GM23338 (cell line): ENCODE results near the gene APOA1. TPM values are rescaled to one million over a fixed set of nuclear protein-coding genes. Genes with fewer than 3 reads are reported as not detected.

Source experiments
- ATAC-seq: fragments of 200-7000 bp; cut with Tn5 transposase; 3 replicates; pipeline ENCODE4 v1.9.1; 2020
- DNase-seq: peaks from one replicate; pipeline ENCODE4 v3.0.0-alpha.2; 2015; ENCODE audit warnings: low spot score
- H2AFZ ChIP-seq: fragments of 200-600 bp; sonication (generic); 2 replicates; pipeline ENCODE4 v1.8.0; 2016; ENCODE audit warnings: antibody characterized with exemption, mild to moderate bottlenecking, moderate library complexity
- H3F3A ChIP-seq: fragments of 200-600 bp; sonication (generic); replicated peaks from 2 replicates; pipeline ENCODE4 v1.8.0; 2017; ENCODE audit warnings: antibody characterized with exemption, mixed run types, low read depth
- H3K27ac ChIP-seq: fragments of 200-600 bp; sonication (generic); 2 replicates; pipeline ENCODE4 v1.6.1; 2016; ENCODE audit warnings: low read depth
- H3K27me3 ChIP-seq: fragments of 200-600 bp; sonication (generic); 2 replicates; pipeline ENCODE4 v1.8.0; 2016; ENCODE audit warnings: mild to moderate bottlenecking, mixed run types, moderate library complexity; ENCODE audit not compliant: insufficient read depth
- H3K36me3 ChIP-seq: fragments of 200-600 bp; sonication (generic); 2 replicates; pipeline ENCODE4 v1.8.0; 2016; ENCODE audit warnings: mild to moderate bottlenecking; ENCODE audit not compliant: insufficient read depth
- H3K4me1 ChIP-seq: fragments of 200-600 bp; sonication (generic); 2 replicates; pipeline ENCODE4 v1.8.0; 2016; ENCODE audit warnings: mild to moderate bottlenecking, moderate library complexity; ENCODE audit not compliant: insufficient read depth
- H3K4me2 ChIP-seq: fragments of 200-600 bp; sonication (generic); 2 replicates; pipeline ENCODE4 v1.7.1; 2017; ENCODE audit warnings: mixed run types
- H3K4me3 ChIP-seq: fragments of 200-600 bp; sonication (generic); 2 replicates; pipeline ENCODE4 v1.6.1; 2016; ENCODE audit warnings: mixed run types
- H3K79me2 ChIP-seq: fragments of 200-600 bp; sonication (generic); replicated peaks from 2 replicates; pipeline ENCODE4 v1.8.0; 2017; ENCODE audit warnings: mild to moderate bottlenecking; ENCODE audit not compliant: insufficient read depth
- H3K9me2 ChIP-seq: fragments of 200-600 bp; sonication (generic); 2 replicates; pipeline ENCODE4 v1.8.0; 2017; ENCODE audit not compliant: insufficient read depth
- H4K20me1 ChIP-seq: fragments of 200-600 bp; sonication (generic); replicated peaks from 2 replicates; pipeline ENCODE4 v1.8.0; 2017; ENCODE audit warnings: mild to moderate bottlenecking; ENCODE audit not compliant: insufficient read depth
- H3K27ac Mint-ChIP-seq: 2 replicates; pipeline ENCODE4 v1.8.0; 2020; ENCODE audit warnings: inconsistent platforms, mild to moderate bottlenecking, moderate library complexity, mixed read lengths
- H3K27me3 Mint-ChIP-seq: 3 replicates; pipeline ENCODE4 v1.8.0; 2022; ENCODE audit warnings: low read depth, mild to moderate bottlenecking, moderate library complexity, mixed read lengths, inconsistent platforms; ENCODE audit not compliant: insufficient read depth, poor library complexity
- H3K36me3 Mint-ChIP-seq: 3 replicates; pipeline ENCODE4 v1.8.0; 2021; ENCODE audit warnings: low read depth, mild to moderate bottlenecking, inconsistent platforms, moderate library complexity, mixed read lengths
- H3K4me1 Mint-ChIP-seq: 3 replicates; pipeline ENCODE4 v1.8.0; 2020; ENCODE audit warnings: mild to moderate bottlenecking, inconsistent platforms, mixed read lengths
- H3K4me3 Mint-ChIP-seq: 3 replicates; pipeline ENCODE4 v1.8.0; 2021; ENCODE audit warnings: moderate library complexity, mild to moderate bottlenecking, inconsistent platforms, mixed read lengths
- H3K9me3 Mint-ChIP-seq: 3 replicates; pipeline ENCODE4 v1.8.0; 2020; ENCODE audit warnings: moderate library complexity, mild to moderate bottlenecking, inconsistent platforms, mixed read lengths
- CREB1 ChIP-seq: fragments of 250-450 bp; sonication (Bioruptor Pico); IDR thresholded peaks from 2 replicates; pipeline ENCODE4 v1.5.0; 2020; ENCODE audit warnings: low read depth, mild to moderate bottlenecking, moderate library complexity
- EZH2 ChIP-seq: fragments of 200-600 bp; sonication (generic); IDR thresholded peaks from one replicate; pipeline ENCODE4 v1.8.0; 2017; ENCODE audit warnings: antibody characterized with exemption, mild to moderate bottlenecking, low read depth; ENCODE audit not compliant: unreplicated experiment
- EZH2phosphoT487 ChIP-seq: fragments of 200-600 bp; sonication (generic); IDR thresholded peaks from one replicate; pipeline ENCODE4 v1.8.1; 2018; ENCODE audit warnings: antibody characterized with exemption; ENCODE audit not compliant: unreplicated experiment
- JUNB ChIP-seq: IDR thresholded peaks from one replicate; pipeline ENCODE4 v1.6.1; 2016; ENCODE audit warnings: antibody characterized with exemption; ENCODE audit not compliant: unreplicated experiment
- NANOG ChIP-seq: IDR thresholded peaks from 2 replicates; pipeline ENCODE4 v1.6.1; 2016; ENCODE audit warnings: antibody characterized with exemption, borderline replicate concordance
- STAT1 ChIP-seq: IDR thresholded peaks from one replicate; pipeline ENCODE4 v1.6.1; 2016; ENCODE audit warnings: antibody characterized with exemption; ENCODE audit not compliant: unreplicated experiment
- ZNF331 ChIP-seq: fragments of 250-450 bp; sonication (Bioruptor Pico); IDR thresholded peaks from 2 replicates; pipeline ENCODE4 v1.5.0; 2020; ENCODE audit warnings: low read depth, mild to moderate bottlenecking, moderate library complexity
- polyA plus RNA-seq: library from polyadenylated mRNA; unstranded; fragments of >200 nt; fragmentation: Nextera tagmentation; extraction: Ambion mirVana; gene quantifications from 2 replicates; pipeline ENCODE4 v1.2.1, GENCODE V29; 2016
- total RNA-seq: library from RNA; depleted of rRNA; stranded (reverse); fragments of >200 nt; shearing (Covaris generic); gene quantifications from 2 replicates; pipeline ENCODE4 v1.2.3, GENCODE V29; 2014
- TF ChIP-seq, protein P1 (sequence below): fragments of 250-450 bp; sonication (Bioruptor Pico); IDR thresholded peaks from 2 replicates; pipeline ENCODE4 v1.5.0; 2020; ENCODE audit warnings: mild to moderate bottlenecking, moderate library complexity

Gene APOA1
- total and polyA plus RNA-seq, 2 experiments from 2014 or later: 0.60 TPM; not detected in 1

DNA sequence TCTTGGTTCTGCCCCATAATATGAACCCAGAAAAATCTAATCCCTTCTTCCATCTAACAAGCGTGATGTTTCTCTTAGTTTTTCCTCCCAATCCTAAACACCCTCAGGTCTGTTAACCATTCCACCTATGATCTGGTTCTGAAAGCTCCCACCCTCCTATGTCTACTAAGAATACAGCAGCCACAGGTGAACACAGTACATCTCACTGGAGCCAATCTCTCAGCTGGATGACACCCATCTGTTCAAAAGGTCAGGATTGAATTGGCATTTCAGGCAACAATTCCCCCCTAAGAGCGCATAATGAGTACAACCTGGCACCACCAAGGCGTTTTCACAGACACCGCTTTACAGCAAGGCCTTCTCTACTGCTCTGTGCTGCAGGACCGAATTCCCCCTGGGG lies 19.0 kb upstream of the APOA1 start:
- no peak overlapping the region for H2AFZ ChIP-seq
- ATAC-seq: no peak
- H3K27ac Mint-ChIP-seq: no peak overlapping the region
- no peaks in the 10 kb centered on the region for H3K4me1 Mint-ChIP-seq
- H3K27ac ChIP-seq: no peak overlapping the region
- H3K36me3 ChIP-seq: peaks cover 12% of the 10 kb centered on the region; the same call in 1 of the 2 replicates
- no peaks in the 10 kb centered on the region for H3K4me1 ChIP-seq
- TF ChIP-seq EZH2 (no peak), ZNF331 (CRISPR knock-in tag) (no peak), EZH2phosphoT487 (no peak), CREB1 (CRISPR knock-in tag) (no peak), JUNB (no peak), NANOG (no peak)
- TF ChIP-seq, protein P1, sequence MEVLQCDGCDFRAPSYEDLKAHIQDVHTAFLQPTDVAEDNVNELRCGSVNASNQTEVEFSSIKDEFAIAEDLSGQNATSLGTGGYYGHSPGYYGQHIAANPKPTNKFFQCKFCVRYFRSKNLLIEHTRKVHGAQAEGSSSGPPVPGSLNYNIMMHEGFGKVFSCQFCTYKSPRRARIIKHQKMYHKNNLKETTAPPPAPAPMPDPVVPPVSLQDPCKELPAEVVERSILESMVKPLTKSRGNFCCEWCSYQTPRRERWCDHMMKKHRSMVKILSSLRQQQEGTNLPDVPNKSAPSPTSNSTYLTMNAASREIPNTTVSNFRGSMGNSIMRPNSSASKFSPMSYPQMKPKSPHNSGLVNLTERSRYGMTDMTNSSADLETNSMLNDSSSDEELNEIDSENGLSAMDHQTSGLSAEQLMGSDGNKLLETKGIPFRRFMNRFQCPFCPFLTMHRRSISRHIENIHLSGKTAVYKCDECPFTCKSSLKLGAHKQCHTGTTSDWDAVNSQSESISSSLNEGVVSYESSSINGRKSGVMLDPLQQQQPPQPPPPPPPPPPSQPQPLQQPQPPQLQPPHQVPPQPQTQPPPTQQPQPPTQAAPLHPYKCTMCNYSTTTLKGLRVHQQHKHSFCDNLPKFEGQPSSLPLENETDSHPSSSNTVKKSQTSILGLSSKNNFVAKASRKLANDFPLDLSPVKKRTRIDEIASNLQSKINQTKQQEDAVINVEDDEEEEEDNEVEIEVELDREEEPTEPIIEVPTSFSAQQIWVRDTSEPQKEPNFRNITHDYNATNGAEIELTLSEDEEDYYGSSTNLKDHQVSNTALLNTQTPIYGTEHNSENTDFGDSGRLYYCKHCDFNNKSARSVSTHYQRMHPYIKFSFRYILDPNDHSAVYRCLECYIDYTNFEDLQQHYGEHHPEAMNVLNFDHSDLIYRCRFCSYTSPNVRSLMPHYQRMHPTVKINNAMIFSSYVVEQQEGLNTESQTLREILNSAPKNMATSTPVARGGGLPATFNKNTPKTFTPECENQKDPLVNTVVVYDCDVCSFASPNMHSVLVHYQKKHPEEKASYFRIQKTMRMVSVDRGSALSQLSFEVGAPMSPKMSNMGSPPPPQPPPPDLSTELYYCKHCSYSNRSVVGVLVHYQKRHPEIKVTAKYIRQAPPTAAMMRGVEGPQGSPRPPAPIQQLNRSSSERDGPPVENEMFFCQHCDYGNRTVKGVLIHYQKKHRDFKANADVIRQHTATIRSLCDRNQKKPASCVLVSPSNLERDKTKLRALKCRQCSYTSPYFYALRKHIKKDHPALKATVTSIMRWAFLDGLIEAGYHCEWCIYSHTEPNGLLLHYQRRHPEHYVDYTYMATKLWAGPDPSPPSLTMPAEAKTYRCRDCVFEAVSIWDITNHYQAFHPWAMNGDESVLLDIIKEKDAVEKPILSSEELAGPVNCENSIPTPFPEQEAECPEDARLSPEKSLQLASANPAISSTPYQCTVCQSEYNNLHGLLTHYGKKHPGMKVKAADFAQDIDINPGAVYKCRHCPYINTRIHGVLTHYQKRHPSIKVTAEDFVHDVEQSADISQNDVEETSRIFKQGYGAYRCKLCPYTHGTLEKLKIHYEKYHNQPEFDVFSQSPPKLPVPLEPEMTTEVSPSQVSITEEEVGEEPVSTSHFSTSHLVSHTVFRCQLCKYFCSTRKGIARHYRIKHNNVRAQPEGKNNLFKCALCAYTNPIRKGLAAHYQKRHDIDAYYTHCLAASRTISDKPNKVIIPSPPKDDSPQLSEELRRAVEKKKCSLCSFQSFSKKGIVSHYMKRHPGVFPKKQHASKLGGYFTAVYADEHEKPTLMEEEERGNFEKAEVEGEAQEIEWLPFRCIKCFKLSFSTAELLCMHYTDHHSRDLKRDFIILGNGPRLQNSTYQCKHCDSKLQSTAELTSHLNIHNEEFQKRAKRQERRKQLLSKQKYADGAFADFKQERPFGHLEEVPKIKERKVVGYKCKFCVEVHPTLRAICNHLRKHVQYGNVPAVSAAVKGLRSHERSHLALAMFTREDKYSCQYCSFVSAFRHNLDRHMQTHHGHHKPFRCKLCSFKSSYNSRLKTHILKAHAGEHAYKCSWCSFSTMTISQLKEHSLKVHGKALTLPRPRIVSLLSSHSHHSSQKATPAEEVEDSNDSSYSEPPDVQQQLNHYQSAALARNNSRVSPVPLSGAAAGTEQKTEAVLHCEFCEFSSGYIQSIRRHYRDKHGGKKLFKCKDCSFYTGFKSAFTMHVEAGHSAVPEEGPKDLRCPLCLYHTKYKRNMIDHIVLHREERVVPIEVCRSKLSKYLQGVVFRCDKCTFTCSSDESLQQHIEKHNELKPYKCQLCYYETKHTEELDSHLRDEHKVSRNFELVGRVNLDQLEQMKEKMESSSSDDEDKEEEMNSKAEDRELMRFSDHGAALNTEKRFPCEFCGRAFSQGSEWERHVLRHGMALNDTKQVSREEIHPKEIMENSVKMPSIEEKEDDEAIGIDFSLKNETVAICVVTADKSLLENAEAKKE (CRISPR knock-in tag): no peak
- H3K79me2 ChIP-seq: no peaks in the 10 kb centered on the region
- no peaks in the 10 kb centered on the region for H4K20me1 ChIP-seq
- H3F3A ChIP-seq: no peaks in the 10 kb centered on the region
- H3K4me3 Mint-ChIP-seq: no peak overlapping the region
- peaks cover 2% of the 10 kb centered on the region for H3K27me3 Mint-ChIP-seq
- H3K9me2 ChIP-seq: no peaks in the 10 kb centered on the region
- no peak overlapping the region for H3K4me3 ChIP-seq
- DNase-seq: no peak
- no peaks in the 10 kb centered on the region for H3K27me3 ChIP-seq
- no peaks in the 10 kb centered on the region for H3K9me3 Mint-ChIP-seq
- H3K4me2 ChIP-seq: no peak overlapping the region
- peaks cover 17% of the 10 kb centered on the region for H3K36me3 Mint-ChIP-seq

DNA sequence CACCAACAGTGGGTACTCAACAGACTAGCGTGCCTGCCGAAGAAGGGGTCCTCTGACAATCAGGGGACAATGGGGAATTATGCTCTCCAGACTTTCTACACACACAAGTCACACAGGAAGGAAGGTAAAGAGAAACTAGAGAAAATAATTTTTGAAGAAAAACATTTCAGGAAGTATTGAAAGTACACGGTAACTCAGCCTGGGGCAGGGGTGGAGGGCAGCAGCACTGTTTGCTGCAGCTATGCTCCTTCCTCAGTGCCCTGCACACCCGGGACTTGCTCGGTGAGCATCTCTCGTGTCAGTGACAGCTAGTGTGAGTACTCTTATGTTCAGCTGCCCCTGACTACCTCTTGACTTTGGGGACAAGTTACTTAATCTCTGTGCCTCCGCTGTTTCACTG lies 18.0 kb upstream of the APOA1 start:
- peaks cover 4% of the 10 kb centered on the region for H3K27me3 Mint-ChIP-seq
- no peak overlapping the region for H3K4me3 ChIP-seq
- H4K20me1 ChIP-seq: no peaks in the 10 kb centered on the region; the same call in 1 of the 2 replicates
- H3K4me2 ChIP-seq: no peak overlapping the region
- no peak overlapping the region for H3K4me3 Mint-ChIP-seq
- no peaks in the 10 kb centered on the region for H3K9me2 ChIP-seq
- H3K27ac ChIP-seq: no peak overlapping the region
- H3K4me1 Mint-ChIP-seq: no peaks in the 10 kb centered on the region
- no peak for DNase-seq
- no peaks in the 10 kb centered on the region for H3K4me1 ChIP-seq
- no peak overlapping the region for H3K27ac Mint-ChIP-seq
- H3K36me3 Mint-ChIP-seq: peaks cover 10% of the 10 kb centered on the region; the same call in 2 of the 3 replicates
- H3K9me3 Mint-ChIP-seq: no peaks in the 10 kb centered on the region
- H3F3A ChIP-seq: no peaks in the 10 kb centered on the region
- peaks cover 11% of the 10 kb centered on the region; the same call in 1 of the 2 replicates for H3K36me3 ChIP-seq
- no peaks in the 10 kb centered on the region for H3K27me3 ChIP-seq
- no peak overlapping the region for H2AFZ ChIP-seq
- no peak for ATAC-seq
- no peaks in the 10 kb centered on the region for H3K79me2 ChIP-seq
- no peak for TF ChIP-seq STAT1
